Panc1 (cell line): ENCODE results near the gene BCL10. TPM values are rescaled to one million over a fixed set of nuclear protein-coding genes. Genes with fewer than 3 reads are reported as not detected.

Experiments used
- ATAC-seq: fragments of 200-7000 bp; cut with Tn5 transposase; 2 replicates; pipeline ENCODE4 v1.9.1; 2020; ENCODE audit warnings: mild to moderate bottlenecking, moderate library complexity
- BruUV-seq: library from RNA; stranded (reverse); fragments of 400-500 nt; replicated peaks from 2 replicates; lab custom pipeline; 2021; lab: Mats Ljungman, UMichigan
- CTCF ChIA-PET: fragments of 300-600 bp; sonication (Branson Sonifier 250); formaldehyde crosslinking; loops from one replicate; lab custom pipeline; 2022; ENCODE audit warnings: antibody characterized with exemption; lab: Charles Lee
- POLR2A ChIA-PET: fragments of 300-600 bp; sonication (Branson Sonifier 250); formaldehyde crosslinking; loops from one replicate; lab custom pipeline; 2022; ENCODE audit warnings: antibody characterized with exemption; lab: Charles Lee
- DNase-seq: peaks from one replicate; pipeline ENCODE4 v3.0.0-alpha.2; 2010; ENCODE audit warnings: low read depth, low spot score
- H3K27ac ChIP-seq: 2 replicates; pipeline ENCODE4 v1.5.1; 2011; ENCODE audit warnings: mild to moderate bottlenecking, low read length, inconsistent platforms
- H3K27me3 ChIP-seq: fragments of 200-500 bp; sonication (Bioruptor generic); 2 replicates; pipeline ENCODE4 v1.6.0; 2014; ENCODE audit warnings: low read length, inconsistent platforms; ENCODE audit not compliant: control insufficient read depth, insufficient read depth
- H3K36me3 ChIP-seq: fragments of 200-500 bp; sonication (Bioruptor generic); 2 replicates; pipeline ENCODE4 v1.5.1; 2014; ENCODE audit warnings: inconsistent platforms, mild to moderate bottlenecking, low read length, moderate library complexity; ENCODE audit not compliant: control insufficient read depth, insufficient read depth
- H3K4me1 ChIP-seq: 2 replicates; pipeline ENCODE4 v1.5.1; 2011; ENCODE audit warnings: inconsistent platforms, mild to moderate bottlenecking, low read length, moderate library complexity; ENCODE audit not compliant: control insufficient read depth, insufficient read depth
- H3K4me3 ChIP-seq, 2 experiments: 2 replicates each; pipeline ENCODE4 v1.5.1; 2011 to 2012; ENCODE audit warnings: low read depth in 2 of 2, low read length in 2 of 2, mild to moderate bottlenecking in 2 of 2, inconsistent platforms in 1 of 2, moderate library complexity in 1 of 2
- H3K9me3 ChIP-seq: fragments of 200-500 bp; sonication (Bioruptor generic); 2 replicates; pipeline ENCODE4 v1.5.1; 2014; ENCODE audit warnings: low read depth, mild to moderate bottlenecking, inconsistent platforms, low read length, moderate library complexity; ENCODE audit not compliant: control insufficient read depth, insufficient read depth
- POLR2AphosphoS5 ChIP-seq: IDR thresholded peaks from 2 replicates; pipeline ENCODE4 v1.6.1; 2012; ENCODE audit warnings: mild to moderate bottlenecking, low read depth, low read length, moderate library complexity
- REST ChIP-seq, 2 experiments: IDR thresholded peaks; 2 replicates each; pipeline ENCODE4 v1.6.1; 2011 to 2012; ENCODE audit warnings: low read depth in 2 of 2, control low read depth in 1 of 2, low read length in 1 of 2, mild to moderate bottlenecking in 1 of 2, moderate library complexity in 1 of 2; ENCODE audit not compliant: insufficient read depth in 1 of 2
- SIN3A ChIP-seq: IDR thresholded peaks from 2 replicates; pipeline ENCODE4 v1.6.1; 2012; ENCODE audit warnings: low read depth, mild to moderate bottlenecking, low read length, moderate library complexity, borderline replicate concordance; ENCODE audit not compliant: insufficient read depth
- TCF7L2 ChIP-seq: IDR thresholded peaks from 2 replicates; pipeline ENCODE4 v1.6.1; 2011; ENCODE audit warnings: mild to moderate bottlenecking, low read depth, low read length, inconsistent platforms
- in situ Hi-C: cut with HindIII; loops from 2 replicates; pipeline ENCODE4 v1.10.0; 2016; ENCODE audit warnings: low sequenced_read_pairs, low pct_unique_long_range_greater_than_20kb
- intact Hi-C: fragments of 100-400 bp; cut with micrococcal nuclease; formaldehyde crosslinking; loops from one replicate; pipeline ENCODE4 v1.10.0; 2022; ENCODE audit not compliant: unreplicated experiment
- total RNA-seq: library from RNA; stranded (reverse); gene quantifications from one replicate; pipeline ENCODE4 v1.2.1, GENCODE V29; 2021; ENCODE audit not compliant: unreplicated experiment
- TF ChIP-seq, protein P1 (sequence below): fragments of 450-650 bp; IDR thresholded peaks from 2 replicates; pipeline ENCODE4 v1.5.1; 2017; ENCODE audit warnings: mild to moderate bottlenecking

Gene BCL10
- total RNA-seq, 1 experiment from 2014 or later, result 69.9 TPM

DNA sequence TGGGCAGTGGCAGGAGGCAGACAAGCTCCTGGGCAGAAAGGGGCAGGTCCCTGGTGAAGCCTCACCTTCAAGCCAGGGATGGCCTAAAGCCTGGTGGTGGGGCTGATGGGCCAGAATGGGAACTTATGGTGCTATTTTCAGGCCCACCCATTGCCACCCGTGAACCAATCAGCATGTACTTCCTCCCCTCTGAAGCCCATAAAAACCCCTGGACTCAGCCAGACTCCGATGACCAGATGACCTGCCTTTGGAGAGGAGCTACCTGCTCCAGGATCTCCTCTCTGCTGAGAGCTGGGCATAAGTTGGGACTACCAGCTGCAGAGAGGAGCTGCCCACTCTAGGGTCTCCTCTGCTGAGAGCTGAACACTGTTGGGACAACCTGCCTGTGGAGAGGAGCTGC lies 7.8 kb upstream of the BCL10 start:
- intact Hi-C loops (no loop called here), in situ Hi-C loops (no loop called here)
- Histone ChIP-seq H3K36me3 (no peaks in the 10 kb centered on the region), H3K4me3 (no peak overlapping the region), H3K4me1 (peaks cover 13% of the 10 kb centered on the region), H3K27me3 (no peaks in the 10 kb centered on the region), H3K9me3 (no peaks in the 10 kb centered on the region), H3K27ac (no peak overlapping the region)
- ATAC-seq (no peak), DNase-seq (no peak)
- ChIA-PET CTCF (interaction anchor here (1.0 kb wide), 1 partner anchor 12 kb away, joined by 7 read pairs; no protein-coding TSS in a partner anchor), POLR2A (interaction anchor here (1.2 kb wide), 1 partner anchor 8 kb away, joined by 4 read pairs; the partner anchor contains the start of gene BCL10)
- no TSS peak for BruUV-seq
- TF ChIP-seq, protein P1, sequence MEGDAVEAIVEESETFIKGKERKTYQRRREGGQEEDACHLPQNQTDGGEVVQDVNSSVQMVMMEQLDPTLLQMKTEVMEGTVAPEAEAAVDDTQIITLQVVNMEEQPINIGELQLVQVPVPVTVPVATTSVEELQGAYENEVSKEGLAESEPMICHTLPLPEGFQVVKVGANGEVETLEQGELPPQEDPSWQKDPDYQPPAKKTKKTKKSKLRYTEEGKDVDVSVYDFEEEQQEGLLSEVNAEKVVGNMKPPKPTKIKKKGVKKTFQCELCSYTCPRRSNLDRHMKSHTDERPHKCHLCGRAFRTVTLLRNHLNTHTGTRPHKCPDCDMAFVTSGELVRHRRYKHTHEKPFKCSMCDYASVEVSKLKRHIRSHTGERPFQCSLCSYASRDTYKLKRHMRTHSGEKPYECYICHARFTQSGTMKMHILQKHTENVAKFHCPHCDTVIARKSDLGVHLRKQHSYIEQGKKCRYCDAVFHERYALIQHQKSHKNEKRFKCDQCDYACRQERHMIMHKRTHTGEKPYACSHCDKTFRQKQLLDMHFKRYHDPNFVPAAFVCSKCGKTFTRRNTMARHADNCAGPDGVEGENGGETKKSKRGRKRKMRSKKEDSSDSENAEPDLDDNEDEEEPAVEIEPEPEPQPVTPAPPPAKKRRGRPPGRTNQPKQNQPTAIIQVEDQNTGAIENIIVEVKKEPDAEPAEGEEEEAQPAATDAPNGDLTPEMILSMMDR, result no peak
- TF ChIP-seq SIN3A (no peak), REST (IDR thresholded peaks at IDR 0.05; ENCODE audit: insufficient read depth in 1 of 2, low read depth in 2 of 2, low read length in 1 of 2) (no peak), POLR2AphosphoS5 (no peak), TCF7L2 (no peak)

GRCh38 chr1:85283475-85284199 lies 7.2 kb upstream of the BCL10 start:
- ATAC-seq, result no peak

More at GRCh38 chr1:85283475-85284199, 7.2 kb upstream of the BCL10 start:
- Histone ChIP-seq H3K4me1 (peaks cover 13% of the 10 kb centered on the region), H3K27me3 (no peaks in the 10 kb centered on the region), H3K9me3 (no peaks in the 10 kb centered on the region), H3K27ac (no peak overlapping the region), H3K4me3 (no peak overlapping the region), H3K36me3 (no peaks in the 10 kb centered on the region)
- DNase-seq, result no peak
- TF ChIP-seq REST (IDR thresholded peaks at IDR 0.05; ENCODE audit: insufficient read depth in 1 of 2, low read depth in 2 of 2, low read length in 1 of 2), result no peak
- TF ChIP-seq POLR2AphosphoS5, result no peak
- no peak for TF ChIP-seq SIN3A
- no peak for TF ChIP-seq TCF7L2
- TF ChIP-seq, protein P1, result no peak
- no TSS peak for BruUV-seq
- intact Hi-C loops (no loop called here), in situ Hi-C loops (no loop called here)
- ChIA-PET CTCF (interaction anchor here (0.6 kb wide), 1 partner anchor 19 kb away, joined by 6 read pairs; no protein-coding TSS in a partner anchor), POLR2A (no interaction called here)
